HepG2 (cell line): ENCODE measurements around the gene GLTPD2. TPM values are rescaled to one million over a fixed set of nuclear protein-coding genes. Genes with fewer than 3 reads are reported as not detected.
A peak's percentile ranks its signal among the peaks of the same experiment; 100 is the strongest.

Source experiments
- ARNT ChIP-seq: fragments of 450-650 bp; IDR thresholded peaks from 2 replicates; pipeline ENCODE4 v1.6.1; 2017
- ATF2 ChIP-seq: sonication (generic); formaldehyde crosslinking; IDR thresholded peaks from 2 replicates; pipeline ENCODE4 v1.4.0; 2020; ENCODE audit warnings: missing genetic modification reagents
- FOXJ3 ChIP-seq: sonication (generic); formaldehyde crosslinking; IDR thresholded peaks from 2 replicates; pipeline ENCODE4 v1.4.0; 2020; ENCODE audit warnings: missing genetic modification reagents, mild to moderate bottlenecking, borderline replicate concordance
- HOXA5 ChIP-seq: sonication (generic); formaldehyde crosslinking; IDR thresholded peaks from 2 replicates; pipeline ENCODE4 v1.4.0; 2020; ENCODE audit warnings: missing genetic modification reagents
- IKZF1 ChIP-seq: fragments of 450-650 bp; IDR thresholded peaks from 2 replicates; pipeline ENCODE4 v1.7.1; 2016
- JUNB ChIP-seq: sonication (generic); formaldehyde crosslinking; IDR thresholded peaks from 2 replicates; pipeline ENCODE4 v1.8.0; 2022; ENCODE audit warnings: missing genetic modification reagents, mild to moderate bottlenecking, borderline replicate concordance
- KMT2B ChIP-seq: IDR thresholded peaks from 2 replicates; pipeline ENCODE4 v1.6.1; 2016; ENCODE audit warnings: missing genetic modification reagents, missing compliant biosample characterization
- MTF2 ChIP-seq: sonication (generic); formaldehyde crosslinking; IDR thresholded peaks from 2 replicates; pipeline ENCODE4 v1.5.0; 2020; ENCODE audit warnings: missing genetic modification reagents, borderline replicate concordance
- MXD1 ChIP-seq: sonication (generic); formaldehyde crosslinking; IDR thresholded peaks from 2 replicates; pipeline ENCODE4 v1.4.0; 2020; ENCODE audit warnings: mild to moderate bottlenecking, missing genetic modification reagents
- MXI1 ChIP-seq: IDR thresholded peaks from 3 replicates; pipeline ENCODE4 v1.6.1; 2012; ENCODE audit warnings: low read depth, low read length, inconsistent platforms, borderline replicate concordance
- MYC ChIP-seq: sonication (generic); formaldehyde crosslinking; IDR thresholded peaks from 2 replicates; pipeline ENCODE4 v1.9.0; 2021; ENCODE audit warnings: missing genetic modification reagents, borderline replicate concordance
- NFIC ChIP-seq: IDR thresholded peaks from 2 replicates; pipeline ENCODE4 v1.6.1; 2012; ENCODE audit warnings: mild to moderate bottlenecking, low read length, inconsistent platforms
- POLR2G ChIP-seq: fragments of 200-400 bp; formaldehyde crosslinking; IDR thresholded peaks from 2 replicates; pipeline ENCODE4 v1.6.1; 2018; ENCODE audit warnings: mild to moderate bottlenecking, low read depth, low read length, moderate library complexity
- PRDM15 ChIP-seq: sonication (generic); formaldehyde crosslinking; IDR thresholded peaks from 2 replicates; pipeline ENCODE4 v1.4.0; 2020; ENCODE audit warnings: missing genetic modification reagents
- PRPF4 ChIP-seq: fragments of 200-400 bp; formaldehyde crosslinking; IDR thresholded peaks from 2 replicates; pipeline ENCODE4 v1.6.1; 2016; ENCODE audit warnings: low read length, low read depth; ENCODE audit not compliant: poor library complexity, severe bottlenecking
- RXRA ChIP-seq: sonication (generic); formaldehyde crosslinking; IDR thresholded peaks from 2 replicates; pipeline ENCODE4 v1.5.1; 2020; ENCODE audit warnings: missing genetic modification reagents
- SETDB1 ChIP-seq: sonication (generic); formaldehyde crosslinking; IDR thresholded peaks from 2 replicates; pipeline ENCODE4 v1.5.1; 2020; ENCODE audit warnings: missing genetic modification reagents, mild to moderate bottlenecking, borderline replicate concordance
- ZBTB2 ChIP-seq: sonication (generic); formaldehyde crosslinking; IDR thresholded peaks from 2 replicates; pipeline ENCODE4 v1.8.0; 2022; ENCODE audit warnings: low read depth, missing genetic modification reagents
- ZBTB43 ChIP-seq: sonication (generic); formaldehyde crosslinking; conservative IDR thresholded peaks from 2 replicates; pipeline ENCODE4 v1.4.0; 2020; ENCODE audit warnings: missing genetic modification reagents
- ZFX ChIP-seq: sonication (generic); formaldehyde crosslinking; IDR thresholded peaks from 2 replicates; pipeline ENCODE4 v1.4.0; 2020; ENCODE audit warnings: mild to moderate bottlenecking, low read depth, missing genetic modification reagents, moderate library complexity
- ZNF441 ChIP-seq: sonication (generic); formaldehyde crosslinking; IDR thresholded peaks from 2 replicates; pipeline ENCODE4 v1.7.0; 2021; ENCODE audit warnings: missing genetic modification reagents, borderline replicate concordance
- ZNF709 ChIP-seq: sonication (generic); formaldehyde crosslinking; IDR thresholded peaks from 2 replicates; pipeline ENCODE4 v1.5.0; 2020; ENCODE audit warnings: mild to moderate bottlenecking, missing genetic modification reagents
- polyA plus RNA-seq, 8 experiments: library from polyadenylated mRNA; depleted of rRNA in 3 of 8; stranded (reverse) in 7 of 8; unstranded in 1 of 8; fragments of >200 nt; fragmentation: Illumina TruSeq in 4 of 8; extraction: Trizol in 4 of 8; gene quantifications; 2 replicates each; pipeline versions ENCODE4 v1.2.1 to v1.2.3, GENCODE V29; 2011 to 2016; ENCODE audit warnings: low read depth in 4 of 8, missing spikeins in 1 of 8, mixed read lengths in 1 of 8; ENCODE audit not compliant: insufficient read depth in 1 of 8
- total RNA-seq, 5 experiments: library from RNA; depleted of rRNA; stranded (reverse); fragments of >200 nt; fragmentation: Illumina TruSeq; extraction: Trizol; gene quantifications; 2 replicates each; pipeline ENCODE4 v1.2.3, GENCODE V29; 2016; ENCODE audit warnings: low read depth in 1 of 5

Gene GLTPD2
- total and polyA plus RNA-seq, 2 of the 13 experiments (the other 11 are each of a cell fraction or from before 2014, with no cell fraction given) = 7.5 to 12.9 TPM

- TF ChIP-seq MXD1 (CRISPR knock-in tag) (peak; percentile 94; the same call in 1 of the 2 replicates), PRDM15 (CRISPR knock-in tag) (peak; percentile 63; the same call in 1 of the 2 replicates), MYC (peak; percentile 93), ATF2 (CRISPR knock-in tag) (peak; percentile 70), SETDB1 (CRISPR knock-in tag) (no peak), KMT2B (no peak), ZFX (peak; percentile 88), NFIC (no peak), ZBTB43 (peak; percentile 86), FOXJ3 (CRISPR knock-in tag) (peak; percentile 61; the same call in 1 of the 2 replicates), IKZF1 (no peak), MTF2 (CRISPR knock-in tag) (no peak), JUNB (CRISPR knock-in tag) (no peak), POLR2G (peak; percentile 88), MXI1 (peak; percentile 99), PRPF4 (no peak), HOXA5 (CRISPR knock-in tag) (peak; percentile 81; the same call in 1 of the 2 replicates), ZNF441 (CRISPR knock-in tag) (peak; percentile 40; the same call in 1 of the 2 replicates), ARNT (no peak), ZNF709 (CRISPR knock-in tag) (peak; percentile 68; the same call in 1 of the 2 replicates), ZBTB2 (no peak), RXRA (CRISPR knock-in tag) (peak; percentile 52; the same call in 1 of the 2 replicates)
Measured at GRCh38 chr17:4771519-4772234, 17.1 kb upstream of the GLTPD2 start, which contains the start of gene TM4SF5 (continued).
